Stimulated activated CD4-positive, alpha-beta T cell treated with anti-CD3 and anti-CD28 coated beads, TNF-alpha, amount 100 ng/mL, for 1 hour (primary cell): Measurements from ENCODE around the gene OR12D1.
"Not testable (repeated sequence)": the region's sequence is repeated elsewhere in the genome, so short reads cannot be mapped to it uniquely, and the experiment has no call there.

ENCODE experiments used
- DNase-seq, 3 donors: peaks; one replicate each; pipeline ENCODE4 v3.0.0-alpha.2; 2020; ENCODE audit warnings: low read depth in 3 of 3, low spot score in 1 of 3

Gene OR12D1

DNA sequence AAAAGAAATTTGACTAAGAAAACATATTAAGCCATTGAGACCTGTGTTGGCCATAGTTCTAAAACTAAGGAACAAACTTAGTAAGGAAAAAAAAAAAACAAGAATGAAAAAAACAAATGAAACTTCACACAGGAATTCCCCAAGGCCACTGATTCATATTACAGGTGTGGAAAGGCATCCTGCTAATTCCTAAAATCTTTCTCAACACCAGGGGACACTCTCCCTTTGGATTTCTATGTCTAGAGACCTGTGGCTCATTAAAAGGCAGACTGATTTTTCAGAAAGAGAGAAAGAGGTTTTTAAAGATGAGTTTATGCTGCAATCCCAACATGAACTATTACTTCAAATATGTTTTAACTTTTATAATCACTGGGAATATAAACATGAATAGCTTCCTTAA, at the start of gene OR12D1:
TSS of gene OR12D1 (plus strand) at position 341 of the 400 bp plus-strand sequence.
- no peak for DNase-seq

- DNase-seq, result no peak
These were observed 46.0 kb upstream of the OR12D1 start, which contains the start of gene OR5V1 for GRCh38 chr6:29368765-29369164. Gene OR5V1, minus strand, starts transcription at chr6:29368865. Its CDS starts 12,670 bp downstream, at chr6:29356195.

DNA sequence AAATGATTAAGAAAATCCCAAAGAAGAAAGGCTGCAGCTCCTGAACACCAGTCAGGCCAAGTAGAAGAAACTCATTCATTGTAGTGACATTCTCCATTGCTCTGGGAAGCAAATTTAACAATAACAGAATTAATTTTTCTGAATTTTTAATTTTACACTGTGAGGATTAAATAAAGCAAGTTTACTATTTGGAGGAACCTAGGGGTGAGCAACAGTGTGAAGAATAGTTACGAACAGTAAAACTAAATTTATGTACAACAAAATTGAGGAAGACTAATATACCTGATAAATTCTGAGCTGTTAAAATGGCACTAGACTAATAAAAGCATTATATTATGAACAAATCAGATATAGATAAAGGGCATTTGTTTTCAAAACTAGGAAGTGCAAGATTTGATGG, 39.5 kb upstream of the OR12D1 start, which contains the start of gene OR12D3:
TSS of gene OR12D3 (minus strand) at position 101 of the 400 bp plus-strand sequence. CDS start at position 97, 4 bp downstream.
- DNase-seq, result no peak

- DNase-seq, result no peak
These were observed 38.7 kb upstream of the OR12D1 start for GRCh38 chr6:29376003-29376402.

GRCh38 chr6:29388533-29388932, 26.2 kb upstream of the OR12D1 start:
- no peak for DNase-seq

DNA sequence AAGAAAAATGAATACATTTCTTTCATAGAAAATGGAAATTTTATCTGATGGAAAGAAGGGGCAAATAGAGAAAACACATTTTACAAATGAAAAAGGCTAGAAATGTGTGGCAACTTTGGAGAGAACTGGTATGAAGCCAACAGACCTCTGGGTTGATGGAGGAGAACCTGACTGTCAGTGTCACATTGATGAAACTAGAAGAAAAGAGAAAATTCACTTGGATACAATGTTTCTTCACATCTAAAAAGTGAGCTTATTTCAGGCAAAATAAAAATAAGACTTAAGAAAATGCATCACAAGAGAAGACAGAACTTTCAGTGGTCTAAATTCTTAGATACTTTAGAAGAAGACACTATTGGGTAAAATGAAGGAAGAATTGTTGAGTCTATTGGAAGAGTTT, 19.4 kb upstream of the OR12D1 start, which contains the start of gene OR12D2:
TSS of gene OR12D2 (plus strand) at position 301 of the 400 bp plus-strand sequence. CDS start 1,069 bp downstream, outside the sequence.
- DNase-seq, result no peak

- no peak for DNase-seq
These were observed 15.2 kb upstream of the OR12D1 start for GRCh38 chr6:29399525-29399924.

- no peak for DNase-seq
These were observed 10.9 kb upstream of the OR12D1 start for GRCh38 chr6:29403801-29404200.

GRCh38 chr6:29419516-29419915, 4.8 kb downstream of the OR12D1 start:
- no peak for DNase-seq

DNA sequence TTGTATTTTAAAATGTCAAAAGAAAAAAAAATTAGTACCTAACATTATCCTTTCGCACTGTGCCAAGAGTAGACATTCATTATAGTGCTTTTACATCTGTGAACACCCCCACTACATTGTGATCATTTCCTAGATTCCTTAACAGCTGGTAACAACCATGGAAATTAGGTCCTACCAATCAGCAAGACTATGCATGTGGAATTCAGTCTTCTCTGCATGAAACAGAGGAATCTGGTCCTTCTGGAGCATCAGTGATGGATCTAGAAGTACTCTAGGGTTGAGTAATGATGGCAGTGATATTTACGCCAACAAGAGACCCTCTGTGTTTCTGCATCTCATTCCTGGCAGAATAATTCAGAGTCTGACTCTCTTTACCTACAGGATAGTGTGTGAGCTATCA, 9.4 kb downstream of the OR12D1 start:
- no peak for DNase-seq

- no peak for DNase-seq
These were observed 9.8 kb downstream of the OR12D1 start for GRCh38 chr6:29424575-29424974.

DNA sequence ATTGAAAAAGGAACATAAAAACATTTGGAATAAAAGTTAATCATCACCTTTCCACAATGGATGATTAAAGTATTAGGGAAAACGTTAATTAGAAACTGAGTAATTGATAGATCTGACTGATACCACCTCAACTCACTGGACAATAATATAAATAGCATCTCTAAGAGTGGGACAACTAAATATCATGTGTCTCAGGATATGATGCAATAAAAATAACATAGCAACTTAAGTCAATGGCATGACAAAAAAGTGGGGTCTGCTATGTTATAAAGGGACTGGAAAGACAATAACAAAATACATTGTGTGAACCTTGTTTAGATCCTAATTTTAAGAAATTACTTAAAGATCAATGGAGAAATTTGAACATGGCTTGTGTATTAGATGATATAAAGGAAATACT, 10.3 kb downstream of the OR12D1 start:
- DNase-seq, result no peak

GRCh38 chr6:29426654-29427053, 11.9 kb downstream of the OR12D1 start:
- DNase-seq, result no peak

DNA sequence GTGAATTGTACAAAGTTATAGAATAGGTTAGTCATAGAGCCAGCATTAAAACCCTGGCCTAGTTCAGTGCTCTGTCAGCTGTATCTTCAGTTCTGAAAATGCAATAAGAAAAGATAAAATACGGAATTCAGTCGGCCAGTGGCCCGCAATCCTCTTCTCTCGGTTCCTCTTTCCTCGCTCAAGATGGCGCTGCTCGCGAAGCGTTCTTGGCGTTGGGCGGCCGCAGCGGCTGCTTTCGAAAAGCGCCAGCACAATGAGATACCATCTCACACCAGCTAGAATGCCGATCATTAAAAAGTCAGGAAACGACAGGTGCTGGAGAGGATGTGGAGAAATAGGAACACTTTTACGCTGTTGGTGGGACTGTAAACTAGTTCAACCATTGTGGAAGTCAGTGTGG, 22.0 kb downstream of the OR12D1 start:
- DNase-seq, result not testable (repeated sequence)

- DNase-seq, result no peak
These were observed 24.3 kb downstream of the OR12D1 start, which contains the start of gene OR10C1 for GRCh38 chr6:29439006-29439405. Gene OR10C1, plus strand, starts transcription at chr6:29439306. Its CDS starts 710 bp downstream, at chr6:29440016.

GRCh38 chr6:29442719-29443118, 28.0 kb downstream of the OR12D1 start:
- no peak for DNase-seq

DNA sequence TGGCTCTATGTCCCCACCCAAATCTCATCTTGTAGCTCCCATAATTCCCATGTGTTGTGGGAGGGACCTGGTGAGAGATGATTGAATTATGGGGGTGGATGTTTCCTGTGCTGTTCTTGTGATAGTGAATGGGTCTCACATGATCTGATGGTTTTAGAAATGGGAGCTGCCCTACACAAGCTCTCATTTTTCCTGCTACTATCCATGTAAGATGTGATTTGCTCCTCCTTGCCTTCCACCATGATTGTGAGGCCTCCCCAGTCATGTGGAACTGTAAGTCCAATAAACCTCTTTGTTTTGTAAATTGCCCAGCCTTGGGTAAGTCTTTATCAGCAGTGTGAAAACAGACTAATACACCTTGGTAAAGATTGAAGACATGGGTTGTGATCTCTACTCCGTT, 29.3 kb downstream of the OR12D1 start:
- not testable (repeated sequence) for DNase-seq

DNA sequence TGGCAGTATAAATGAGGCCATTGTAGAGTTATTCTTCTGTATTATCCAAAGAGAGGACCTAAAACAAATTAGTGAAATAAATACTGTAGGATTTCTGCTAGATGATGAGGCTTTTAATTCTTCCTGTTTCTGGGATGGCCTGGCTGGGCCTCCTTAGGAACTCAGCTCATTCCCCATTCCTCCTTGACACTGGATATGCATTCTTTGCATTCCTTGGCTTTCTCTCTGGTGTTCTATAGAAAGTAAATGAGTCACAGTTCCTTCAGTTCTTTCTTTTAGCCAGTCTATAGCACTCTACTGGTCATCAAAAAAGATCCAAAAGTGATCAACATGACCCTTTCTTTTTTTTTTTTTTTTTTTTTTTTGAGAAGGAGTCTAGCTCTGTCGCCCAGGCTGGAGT, 32.9 kb downstream of the OR12D1 start:
- DNase-seq, result no peak

- no peak for DNase-seq
These were observed 36.9 kb downstream of the OR12D1 start for GRCh38 chr6:29451471-29452193.

DNA sequence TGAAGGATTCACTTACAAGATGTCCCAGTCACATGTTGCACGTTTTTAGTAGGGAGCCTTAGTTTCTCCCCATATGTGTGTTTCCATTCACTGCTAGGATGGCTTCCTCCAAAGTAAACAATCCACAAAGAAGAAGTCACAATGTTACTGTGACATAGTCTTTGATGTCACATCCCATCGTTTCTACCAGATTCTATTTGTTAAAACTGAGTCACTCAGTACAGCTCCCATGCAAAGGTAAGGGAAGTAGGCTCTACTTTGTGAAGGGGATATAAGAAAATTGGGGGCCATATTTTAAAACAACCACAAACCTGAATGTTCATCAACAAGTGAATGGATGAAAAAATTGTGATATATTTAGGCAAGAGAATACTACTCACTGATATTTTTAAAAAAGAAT, 42.2 kb downstream of the OR12D1 start, which contains the start of the genes OR11A1 and OR2H1:
TSS of gene OR11A1 (minus strand) at position 101 of the 400 bp plus-strand sequence. CDS start 29,430 bp downstream, outside the sequence.
TSS of gene OR2H1 (plus strand) at position 185 of the 400 bp plus-strand sequence. CDS start 4,615 bp downstream, outside the sequence.
- no peak for DNase-seq

- DNase-seq, result no peak
These were observed 46.5 kb downstream of the OR12D1 start for GRCh38 chr6:29461021-29461814.

DNA sequence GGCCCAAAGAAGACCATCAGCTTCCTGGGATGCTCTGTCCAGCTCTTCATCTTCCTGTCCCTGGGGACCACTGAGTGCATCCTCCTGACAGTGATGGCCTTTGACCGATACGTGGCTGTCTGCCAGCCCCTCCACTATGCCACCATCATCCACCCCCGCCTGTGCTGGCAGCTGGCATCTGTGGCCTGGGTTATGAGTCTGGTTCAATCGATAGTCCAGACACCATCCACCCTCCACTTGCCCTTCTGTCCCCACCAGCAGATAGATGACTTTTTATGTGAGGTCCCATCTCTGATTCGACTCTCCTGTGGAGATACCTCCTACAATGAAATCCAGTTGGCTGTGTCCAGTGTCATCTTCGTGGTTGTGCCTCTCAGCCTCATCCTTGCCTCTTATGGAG, 47.3 kb downstream of the OR12D1 start:
- DNase-seq, result no peak
